ENCODE measurements around the gene FBH1. TPM values are rescaled to one million over a fixed set of nuclear protein-coding genes. Genes with fewer than 3 reads are reported as not detected.
"Not testable (repeated sequence)": the region's sequence is repeated elsewhere in the genome, so short reads cannot be mapped to it uniquely, and the experiment has no call there.

Gene FBH1
- polyA plus RNA-seq, 1 donor from 2014 or later, result 41.1 TPM

GRCh38 chr10:5873515-5873995 is 16.5 kb upstream of the FBH1 start:
- TF ChIP-seq, protein P1, sequence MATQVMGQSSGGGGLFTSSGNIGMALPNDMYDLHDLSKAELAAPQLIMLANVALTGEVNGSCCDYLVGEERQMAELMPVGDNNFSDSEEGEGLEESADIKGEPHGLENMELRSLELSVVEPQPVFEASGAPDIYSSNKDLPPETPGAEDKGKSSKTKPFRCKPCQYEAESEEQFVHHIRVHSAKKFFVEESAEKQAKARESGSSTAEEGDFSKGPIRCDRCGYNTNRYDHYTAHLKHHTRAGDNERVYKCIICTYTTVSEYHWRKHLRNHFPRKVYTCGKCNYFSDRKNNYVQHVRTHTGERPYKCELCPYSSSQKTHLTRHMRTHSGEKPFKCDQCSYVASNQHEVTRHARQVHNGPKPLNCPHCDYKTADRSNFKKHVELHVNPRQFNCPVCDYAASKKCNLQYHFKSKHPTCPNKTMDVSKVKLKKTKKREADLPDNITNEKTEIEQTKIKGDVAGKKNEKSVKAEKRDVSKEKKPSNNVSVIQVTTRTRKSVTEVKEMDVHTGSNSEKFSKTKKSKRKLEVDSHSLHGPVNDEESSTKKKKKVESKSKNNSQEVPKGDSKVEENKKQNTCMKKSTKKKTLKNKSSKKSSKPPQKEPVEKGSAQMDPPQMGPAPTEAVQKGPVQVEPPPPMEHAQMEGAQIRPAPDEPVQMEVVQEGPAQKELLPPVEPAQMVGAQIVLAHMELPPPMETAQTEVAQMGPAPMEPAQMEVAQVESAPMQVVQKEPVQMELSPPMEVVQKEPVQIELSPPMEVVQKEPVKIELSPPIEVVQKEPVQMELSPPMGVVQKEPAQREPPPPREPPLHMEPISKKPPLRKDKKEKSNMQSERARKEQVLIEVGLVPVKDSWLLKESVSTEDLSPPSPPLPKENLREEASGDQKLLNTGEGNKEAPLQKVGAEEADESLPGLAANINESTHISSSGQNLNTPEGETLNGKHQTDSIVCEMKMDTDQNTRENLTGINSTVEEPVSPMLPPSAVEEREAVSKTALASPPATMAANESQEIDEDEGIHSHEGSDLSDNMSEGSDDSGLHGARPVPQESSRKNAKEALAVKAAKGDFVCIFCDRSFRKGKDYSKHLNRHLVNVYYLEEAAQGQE (IDR thresholded peaks at IDR 0.05; ENCODE audit: borderline replicate concordance), result no peak
- TF ChIP-seq MXI1 (conservative IDR thresholded peaks at IDR 0.05; ENCODE audit: poor library complexity, severe bottlenecking) (no peak), RAD21 (conservative IDR thresholded peaks at IDR 0.05) (peak; percentile 70), EP300 (conservative IDR thresholded peaks at IDR 0.05; ENCODE audit: poor library complexity, severe bottlenecking) (no peak), SMC3 (conservative IDR thresholded peaks at IDR 0.05; ENCODE audit: poor library complexity) (peak; percentile 85)
- TF ChIP-seq, protein P2, sequence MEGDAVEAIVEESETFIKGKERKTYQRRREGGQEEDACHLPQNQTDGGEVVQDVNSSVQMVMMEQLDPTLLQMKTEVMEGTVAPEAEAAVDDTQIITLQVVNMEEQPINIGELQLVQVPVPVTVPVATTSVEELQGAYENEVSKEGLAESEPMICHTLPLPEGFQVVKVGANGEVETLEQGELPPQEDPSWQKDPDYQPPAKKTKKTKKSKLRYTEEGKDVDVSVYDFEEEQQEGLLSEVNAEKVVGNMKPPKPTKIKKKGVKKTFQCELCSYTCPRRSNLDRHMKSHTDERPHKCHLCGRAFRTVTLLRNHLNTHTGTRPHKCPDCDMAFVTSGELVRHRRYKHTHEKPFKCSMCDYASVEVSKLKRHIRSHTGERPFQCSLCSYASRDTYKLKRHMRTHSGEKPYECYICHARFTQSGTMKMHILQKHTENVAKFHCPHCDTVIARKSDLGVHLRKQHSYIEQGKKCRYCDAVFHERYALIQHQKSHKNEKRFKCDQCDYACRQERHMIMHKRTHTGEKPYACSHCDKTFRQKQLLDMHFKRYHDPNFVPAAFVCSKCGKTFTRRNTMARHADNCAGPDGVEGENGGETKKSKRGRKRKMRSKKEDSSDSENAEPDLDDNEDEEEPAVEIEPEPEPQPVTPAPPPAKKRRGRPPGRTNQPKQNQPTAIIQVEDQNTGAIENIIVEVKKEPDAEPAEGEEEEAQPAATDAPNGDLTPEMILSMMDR (IDR thresholded peaks at IDR 0.05; ENCODE audit: poor library complexity, severe bottlenecking), result peak; percentile 79
- Histone ChIP-seq H3K27ac (ENCODE audit: low read length) (no peak overlapping the region), H3K9me3 (ENCODE audit: low read length) (no peaks in the 10 kb centered on the region)

GRCh38 chr10:5876181-5876768 is 13.8 kb upstream of the FBH1 start:
- Histone ChIP-seq H3K4me2 (ENCODE audit: low read length) (no peak overlapping the region), H3F3A (ENCODE audit: insufficient read depth, low read length, poor library complexity, severe bottlenecking) (no peaks in the 10 kb centered on the region), H3K9me2 (ENCODE audit: insufficient read depth, low read length) (no peaks in the 10 kb centered on the region), H4K20me1 (ENCODE audit: insufficient read depth) (no peaks in the 10 kb centered on the region), H2AFZ (ENCODE audit: low read depth, low read length) (no peak overlapping the region), H3K79me2 (replicated peaks; ENCODE audit: insufficient read depth, low read length) (no peaks in the 10 kb centered on the region), H3K9me3 (ENCODE audit: low read length) (no peaks in the 10 kb centered on the region), H3K27me3 (ENCODE audit: insufficient read depth, low read depth, low read length) (no peaks in the 10 kb centered on the region), H3K36me3 (ENCODE audit: insufficient read depth, low read length) (no peaks in the 10 kb centered on the region), H3K4me3 (ENCODE audit: low read length) (no peak overlapping the region), H3K9ac (ENCODE audit: low read length) (no peak overlapping the region), H3K27ac (ENCODE audit: low read length) (no peak overlapping the region)
- TF ChIP-seq POLR2AphosphoS5 (IDR thresholded peaks at IDR 0.05), result no peak
- TF ChIP-seq RAD21 (conservative IDR thresholded peaks at IDR 0.05), result no peak
- no peak for TF ChIP-seq SMC3 (conservative IDR thresholded peaks at IDR 0.05; ENCODE audit: poor library complexity)
- TF ChIP-seq, protein P1 (IDR thresholded peaks at IDR 0.05; ENCODE audit: borderline replicate concordance), result no peak
- no peak for TF ChIP-seq EZH2 (IDR thresholded peaks at IDR 0.05; ENCODE audit: borderline replicate concordance, insufficient read depth, low read length, poor library complexity, severe bottlenecking)
- no peak for TF ChIP-seq TAF1 (IDR thresholded peaks at IDR 0.05; ENCODE audit: low read depth)
- TF ChIP-seq EP300 (conservative IDR thresholded peaks at IDR 0.05; ENCODE audit: poor library complexity, severe bottlenecking), result no peak
- no peak for TF ChIP-seq MXI1 (conservative IDR thresholded peaks at IDR 0.05; ENCODE audit: poor library complexity, severe bottlenecking)
- TF ChIP-seq, protein P2 (IDR thresholded peaks at IDR 0.05; ENCODE audit: poor library complexity, severe bottlenecking), result no peak

More at GRCh38 chr10:5873515-5873995, 16.5 kb upstream of the FBH1 start:
- Histone ChIP-seq H3F3A (ENCODE audit: insufficient read depth, low read length, poor library complexity, severe bottlenecking) (no peaks in the 10 kb centered on the region), H3K4me2 (ENCODE audit: low read length) (no peak overlapping the region), H3K79me2 (replicated peaks; ENCODE audit: insufficient read depth, low read length) (no peaks in the 10 kb centered on the region), H3K27me3 (ENCODE audit: insufficient read depth, low read depth, low read length) (no peaks in the 10 kb centered on the region), H3K4me3 (ENCODE audit: low read length) (no peak overlapping the region), H3K9ac (ENCODE audit: low read length) (no peak overlapping the region), H3K9me2 (ENCODE audit: insufficient read depth, low read length) (no peaks in the 10 kb centered on the region), H2AFZ (ENCODE audit: low read depth, low read length) (no peak overlapping the region), H4K20me1 (ENCODE audit: insufficient read depth) (no peaks in the 10 kb centered on the region), H3K36me3 (ENCODE audit: insufficient read depth, low read length) (no peaks in the 10 kb centered on the region)

DNA sequence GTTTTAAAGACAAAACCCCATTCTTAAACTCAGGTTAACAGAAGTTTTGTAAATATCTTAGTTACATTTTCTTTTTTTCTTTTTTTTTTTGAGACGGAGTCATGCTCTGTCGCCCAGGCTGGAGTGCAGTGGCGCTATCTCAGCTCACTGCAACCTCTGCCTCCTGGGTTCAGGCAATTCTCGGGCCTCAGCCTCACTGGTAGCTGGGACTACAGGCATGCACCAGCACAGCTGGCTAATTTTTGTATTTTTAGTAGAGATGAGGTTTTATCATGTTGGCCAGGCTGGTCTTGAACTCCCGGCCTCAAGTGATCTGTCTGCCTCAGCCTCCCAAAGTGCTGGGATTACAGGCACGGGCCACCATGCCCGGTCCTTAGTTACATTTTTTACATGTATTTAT is 13.0 kb upstream of the FBH1 start:
- not testable (repeated sequence) for H3K27me3 ChIP-seq (ENCODE audit: insufficient read depth, low read depth, low read length); H3K27ac ChIP-seq (ENCODE audit: low read length); H3K9ac ChIP-seq (ENCODE audit: low read length); H4K20me1 ChIP-seq (ENCODE audit: insufficient read depth); H3K4me2 ChIP-seq (ENCODE audit: low read length); H3K79me2 ChIP-seq (replicated peaks; ENCODE audit: insufficient read depth, low read length); H3K9me3 ChIP-seq (ENCODE audit: low read length); H3F3A ChIP-seq (ENCODE audit: insufficient read depth, low read length, poor library complexity, severe bottlenecking); H2AFZ ChIP-seq (ENCODE audit: low read depth, low read length); H3K9me2 ChIP-seq (ENCODE audit: insufficient read depth, low read length); H3K36me3 ChIP-seq (ENCODE audit: insufficient read depth, low read length); H3K4me3 ChIP-seq (ENCODE audit: low read length)

Measured in neural cell (in vitro differentiated cells).